Ishikawa (cell line): Measurements from ENCODE around the gene C2orf49.

Experiments
- CEBPB ChIP-seq: IDR thresholded peaks from 2 replicates; pipeline ENCODE4 v1.6.1; 2012
- CREB1 ChIP-seq: IDR thresholded peaks from 2 replicates; pipeline ENCODE4 v1.6.1; 2012; ENCODE audit warnings: low read depth
- EGR1 ChIP-seq: IDR thresholded peaks from 2 replicates; pipeline ENCODE4 v1.6.1; 2012
- EP300 ChIP-seq: IDR thresholded peaks from 2 replicates; pipeline ENCODE4 v1.6.1; 2012; ENCODE audit warnings: borderline replicate concordance
- FOXM1 ChIP-seq: IDR thresholded peaks from 2 replicates; pipeline ENCODE4 v1.6.1; 2012; ENCODE audit warnings: low read depth, borderline replicate concordance
- NFIC ChIP-seq: IDR thresholded peaks from 2 replicates; pipeline ENCODE4 v1.6.1; 2012
- RAD21 ChIP-seq: IDR thresholded peaks from 2 replicates; pipeline ENCODE4 v1.6.1; 2012; ENCODE audit warnings: low read depth
- TAF1 ChIP-seq: IDR thresholded peaks from 2 replicates; pipeline ENCODE4 v1.6.1; 2012; ENCODE audit warnings: low read depth, mild to moderate bottlenecking
- TCF12 ChIP-seq: IDR thresholded peaks from 2 replicates; pipeline ENCODE4 v1.6.1; 2012; ENCODE audit warnings: low read depth
- TEAD4 ChIP-seq: IDR thresholded peaks from 2 replicates; pipeline ENCODE4 v1.6.1; 2012
- YY1 ChIP-seq: IDR thresholded peaks from 2 replicates; pipeline ENCODE4 v1.6.1; 2012; ENCODE audit warnings: low read depth
- ZBTB7A ChIP-seq: IDR thresholded peaks from 2 replicates; pipeline ENCODE4 v1.6.1; 2012; ENCODE audit warnings: low read depth
- TF ChIP-seq, protein P1 (sequence below): IDR thresholded peaks from 2 replicates; pipeline ENCODE4 v1.6.1; 2012
- TF ChIP-seq, protein P2 (sequence below): IDR thresholded peaks from 2 replicates; pipeline ENCODE4 v1.6.1; 2012
- TF ChIP-seq, protein P3 (sequence below): IDR thresholded peaks from 2 replicates; pipeline ENCODE4 v1.6.1; 2012; ENCODE audit warnings: low read depth, mild to moderate bottlenecking

The C2orf49 gene

DNA sequence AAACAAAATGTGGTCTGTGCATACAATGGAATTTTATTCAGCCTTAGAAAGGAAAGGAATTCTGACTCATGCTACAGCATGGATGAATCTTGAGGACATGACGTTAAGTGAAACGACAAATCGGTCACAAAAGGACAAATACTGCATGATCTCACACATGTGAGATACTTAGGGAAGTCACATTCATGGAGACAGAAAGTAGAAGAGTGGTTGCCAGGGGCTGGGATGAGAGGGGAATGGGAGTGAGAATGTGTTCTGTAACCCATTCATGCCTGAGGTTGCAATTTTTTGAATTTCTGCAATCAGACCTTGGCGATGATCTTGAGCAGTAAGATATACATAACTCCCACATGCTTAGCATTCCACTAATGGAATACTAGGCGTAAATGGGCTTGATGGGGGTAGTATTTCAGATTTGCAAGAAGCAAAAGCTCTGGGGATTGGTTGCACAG lies 39.5 kb downstream of the C2orf49 start:
- no peak for TF ChIP-seq TAF1
- TF ChIP-seq, protein P1, sequence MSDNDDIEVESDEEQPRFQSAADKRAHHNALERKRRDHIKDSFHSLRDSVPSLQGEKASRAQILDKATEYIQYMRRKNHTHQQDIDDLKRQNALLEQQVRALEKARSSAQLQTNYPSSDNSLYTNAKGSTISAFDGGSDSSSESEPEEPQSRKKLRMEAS, result no peak
- no peak for TF ChIP-seq EGR1
- TF ChIP-seq, protein P2, sequence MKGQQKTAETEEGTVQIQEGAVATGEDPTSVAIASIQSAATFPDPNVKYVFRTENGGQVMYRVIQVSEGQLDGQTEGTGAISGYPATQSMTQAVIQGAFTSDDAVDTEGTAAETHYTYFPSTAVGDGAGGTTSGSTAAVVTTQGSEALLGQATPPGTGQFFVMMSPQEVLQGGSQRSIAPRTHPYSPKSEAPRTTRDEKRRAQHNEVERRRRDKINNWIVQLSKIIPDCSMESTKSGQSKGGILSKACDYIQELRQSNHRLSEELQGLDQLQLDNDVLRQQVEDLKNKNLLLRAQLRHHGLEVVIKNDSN, result no peak
- no peak for TF ChIP-seq FOXM1
- TF ChIP-seq, protein P3, sequence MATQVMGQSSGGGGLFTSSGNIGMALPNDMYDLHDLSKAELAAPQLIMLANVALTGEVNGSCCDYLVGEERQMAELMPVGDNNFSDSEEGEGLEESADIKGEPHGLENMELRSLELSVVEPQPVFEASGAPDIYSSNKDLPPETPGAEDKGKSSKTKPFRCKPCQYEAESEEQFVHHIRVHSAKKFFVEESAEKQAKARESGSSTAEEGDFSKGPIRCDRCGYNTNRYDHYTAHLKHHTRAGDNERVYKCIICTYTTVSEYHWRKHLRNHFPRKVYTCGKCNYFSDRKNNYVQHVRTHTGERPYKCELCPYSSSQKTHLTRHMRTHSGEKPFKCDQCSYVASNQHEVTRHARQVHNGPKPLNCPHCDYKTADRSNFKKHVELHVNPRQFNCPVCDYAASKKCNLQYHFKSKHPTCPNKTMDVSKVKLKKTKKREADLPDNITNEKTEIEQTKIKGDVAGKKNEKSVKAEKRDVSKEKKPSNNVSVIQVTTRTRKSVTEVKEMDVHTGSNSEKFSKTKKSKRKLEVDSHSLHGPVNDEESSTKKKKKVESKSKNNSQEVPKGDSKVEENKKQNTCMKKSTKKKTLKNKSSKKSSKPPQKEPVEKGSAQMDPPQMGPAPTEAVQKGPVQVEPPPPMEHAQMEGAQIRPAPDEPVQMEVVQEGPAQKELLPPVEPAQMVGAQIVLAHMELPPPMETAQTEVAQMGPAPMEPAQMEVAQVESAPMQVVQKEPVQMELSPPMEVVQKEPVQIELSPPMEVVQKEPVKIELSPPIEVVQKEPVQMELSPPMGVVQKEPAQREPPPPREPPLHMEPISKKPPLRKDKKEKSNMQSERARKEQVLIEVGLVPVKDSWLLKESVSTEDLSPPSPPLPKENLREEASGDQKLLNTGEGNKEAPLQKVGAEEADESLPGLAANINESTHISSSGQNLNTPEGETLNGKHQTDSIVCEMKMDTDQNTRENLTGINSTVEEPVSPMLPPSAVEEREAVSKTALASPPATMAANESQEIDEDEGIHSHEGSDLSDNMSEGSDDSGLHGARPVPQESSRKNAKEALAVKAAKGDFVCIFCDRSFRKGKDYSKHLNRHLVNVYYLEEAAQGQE, result no peak
- TF ChIP-seq NFIC, result no peak
- no peak for TF ChIP-seq EP300

DNA sequence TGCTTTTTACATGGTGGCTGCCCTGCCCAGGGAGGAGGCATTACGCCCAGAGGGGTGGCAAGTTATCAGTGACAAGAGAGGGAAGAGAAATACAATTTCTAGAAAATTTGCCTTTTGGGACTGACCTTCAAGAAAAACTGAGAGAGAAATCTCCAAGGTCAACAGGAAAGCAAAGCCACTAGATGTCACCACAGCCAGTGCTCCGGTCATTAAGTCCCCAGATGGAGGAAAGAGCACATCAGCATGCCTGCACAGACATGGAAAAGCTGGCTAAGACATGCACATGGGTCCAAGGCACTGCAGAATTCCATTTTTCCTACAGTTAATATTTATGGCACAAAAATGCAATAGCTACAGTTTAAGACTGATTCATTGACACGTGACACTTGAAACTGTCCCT lies 40.5 kb downstream of the C2orf49 start:
- TF ChIP-seq RAD21 (peak; percentile 40), FOXM1 (no peak)
- TF ChIP-seq, protein P3, result no peak

GRCh38 chr2:105378276-105378840 lies 41.0 kb downstream of the C2orf49 start:
- TF ChIP-seq FOXM1 (no peak), TAF1 (no peak), YY1 (no peak), TCF12 (no peak), CEBPB (no peak), ZBTB7A (no peak), EP300 (no peak), TEAD4 (no peak), NFIC (no peak), EGR1 (no peak), RAD21 (no peak), CREB1 (no peak)
- TF ChIP-seq, protein P1, result no peak
- TF ChIP-seq, protein P2, result no peak
- TF ChIP-seq, protein P3, result no peak

GRCh38 chr2:105378921-105379383 lies 41.6 kb downstream of the C2orf49 start:
- TF ChIP-seq ZBTB7A, result no peak

DNA sequence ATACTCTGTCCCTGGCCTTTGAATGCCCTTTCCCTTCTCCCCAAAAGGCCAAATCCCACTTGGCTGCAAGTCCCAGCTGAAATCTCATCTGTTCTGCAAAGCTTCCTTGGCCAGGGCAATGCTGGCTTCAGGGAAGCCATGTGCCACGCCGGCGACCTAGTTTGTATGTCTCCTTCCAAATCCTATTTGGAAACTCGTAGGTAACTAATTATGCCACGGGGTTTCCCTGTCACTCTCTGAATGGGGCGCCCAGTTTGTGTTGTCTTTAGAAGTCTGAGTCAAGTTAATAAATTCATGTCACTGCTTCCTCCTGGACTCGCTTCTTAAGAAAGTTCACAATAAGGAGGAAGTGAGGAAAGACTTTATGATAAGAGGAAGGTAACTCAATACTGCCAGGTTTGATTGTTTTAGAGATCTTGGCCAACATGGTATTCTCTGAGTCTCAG lies 42.4 kb downstream of the C2orf49 start:
- TF ChIP-seq TEAD4, result 0 out of 2 replicates have a peak, but pooled peaks have one; percentile 11
- no peak for TF ChIP-seq RAD21
- TF ChIP-seq TCF12, result no peak
- 0 out of 2 replicates have a peak, but pooled peaks have one; percentile 52 for TF ChIP-seq EP300
- TF ChIP-seq EGR1, result no peak
- no peak for TF ChIP-seq FOXM1
- TF ChIP-seq, protein P2, result no peak
- TF ChIP-seq, protein P3, result no peak
- no peak for TF ChIP-seq YY1
- TF ChIP-seq NFIC, result peak; percentile 44; the same call in 1 of the 2 replicates
- TF ChIP-seq CREB1, result no peak
- no peak for TF ChIP-seq TAF1
- TF ChIP-seq, protein P1, result no peak
- TF ChIP-seq ZBTB7A, result no peak
- TF ChIP-seq CEBPB, result peak; percentile 59
